Measurements from ENCODE around the gene SRRM4. TPM values are rescaled to one million over a fixed set of nuclear protein-coding genes. Genes with fewer than 3 reads are reported as not detected.

SRRM4 gene
- total and polyA plus RNA-seq, 12 donors: 0.11 to 4.3 (median 0.67) TPM; not detected in 3

DNA sequence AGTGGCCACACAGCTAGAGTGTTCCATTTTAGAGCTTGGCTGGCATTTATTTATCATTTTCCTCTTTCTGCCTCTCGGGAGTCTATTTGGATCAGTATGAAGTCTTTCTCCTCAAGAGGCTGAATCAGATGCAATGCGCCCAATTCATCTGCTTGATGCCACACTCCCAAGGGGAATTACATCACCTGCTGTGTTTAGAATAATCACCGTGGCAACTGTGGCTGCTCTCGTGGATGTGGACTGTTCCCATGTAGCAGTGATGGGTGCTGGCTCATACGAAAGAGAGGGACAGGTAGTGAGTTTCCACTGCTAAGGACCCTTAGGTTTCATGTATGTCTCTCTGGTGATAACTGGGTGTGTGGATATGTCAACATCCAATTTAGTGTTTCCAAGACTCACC is 70.7 kb downstream of the SRRM4 start:
- intact Hi-C loops (cut with DNase I): no loop called here
- TF ChIP-seq CTCF (IDR thresholded peaks at IDR 0.05) (no peak), POLR2A (IDR thresholded peaks at IDR 0.05) (no peak)
- WGBS, 4 donors: 72 to 75% (median 73%) methylated on average over 5 of the region's 5 CpGs
- no peaks in the 10 kb centered on the region for H3K4me1 ChIP-seq (replicated peaks in 1 of 2)
- no peak overlapping the region for H3K27ac ChIP-seq
- no peaks in the 10 kb centered on the region for H3K9me3 ChIP-seq (replicated peaks in 1 of 3)
- no peak for DNase-seq
- H3K4me3 ChIP-seq: no peak overlapping the region
- no peaks in the 10 kb centered on the region for H3K27me3 ChIP-seq
- no peaks in the 10 kb centered on the region for H3K36me3 ChIP-seq (replicated peaks in 1 of 2)

GRCh38 chr12:119055977-119056376 is 74.6 kb downstream of the SRRM4 start:
- Histone ChIP-seq H3K27ac (no peak overlapping the region), H3K4me1 (replicated peaks in 1 of 2) (no peaks in the 10 kb centered on the region), H3K4me3 (no peak overlapping the region), H3K36me3 (replicated peaks in 1 of 2) (no peaks in the 10 kb centered on the region), H3K27me3 (no peaks in the 10 kb centered on the region), H3K9me3 (replicated peaks in 1 of 3) (no peaks in the 10 kb centered on the region)
- TF ChIP-seq CTCF (IDR thresholded peaks at IDR 0.05) (no peak), POLR2A (IDR thresholded peaks at IDR 0.05) (no peak)
- DNase-seq: no peak
- 28 to 43% (median 34%) methylated on average over 3 of the region's 3 CpGs for WGBS, 4 donors
- intact Hi-C loops (cut with DNase I): no loop called here

GRCh38 chr12:119060847-119061796 is 79.8 kb downstream of the SRRM4 start:
- H3K36me3 ChIP-seq (replicated peaks in 1 of 2): no peaks in the 10 kb centered on the region
- no peak for TF ChIP-seq CTCF (IDR thresholded peaks at IDR 0.05)
- no peak for TF ChIP-seq POLR2A (IDR thresholded peaks at IDR 0.05)
- no peaks in the 10 kb centered on the region for H3K4me1 ChIP-seq (replicated peaks in 1 of 2)
- peak; percentile 36 to 73 (median 58) for DNase-seq
- 20 to 26% (median 22%) methylated on average over 16 of the region's 16 CpGs for WGBS, 4 donors
- H3K4me3 ChIP-seq: no peak overlapping the region
- H3K27ac ChIP-seq: no peak overlapping the region
- H3K27me3 ChIP-seq: no peaks in the 10 kb centered on the region
- H3K9me3 ChIP-seq (replicated peaks in 1 of 3): no peaks in the 10 kb centered on the region
- intact Hi-C loops (cut with DNase I): no loop called here

DNA sequence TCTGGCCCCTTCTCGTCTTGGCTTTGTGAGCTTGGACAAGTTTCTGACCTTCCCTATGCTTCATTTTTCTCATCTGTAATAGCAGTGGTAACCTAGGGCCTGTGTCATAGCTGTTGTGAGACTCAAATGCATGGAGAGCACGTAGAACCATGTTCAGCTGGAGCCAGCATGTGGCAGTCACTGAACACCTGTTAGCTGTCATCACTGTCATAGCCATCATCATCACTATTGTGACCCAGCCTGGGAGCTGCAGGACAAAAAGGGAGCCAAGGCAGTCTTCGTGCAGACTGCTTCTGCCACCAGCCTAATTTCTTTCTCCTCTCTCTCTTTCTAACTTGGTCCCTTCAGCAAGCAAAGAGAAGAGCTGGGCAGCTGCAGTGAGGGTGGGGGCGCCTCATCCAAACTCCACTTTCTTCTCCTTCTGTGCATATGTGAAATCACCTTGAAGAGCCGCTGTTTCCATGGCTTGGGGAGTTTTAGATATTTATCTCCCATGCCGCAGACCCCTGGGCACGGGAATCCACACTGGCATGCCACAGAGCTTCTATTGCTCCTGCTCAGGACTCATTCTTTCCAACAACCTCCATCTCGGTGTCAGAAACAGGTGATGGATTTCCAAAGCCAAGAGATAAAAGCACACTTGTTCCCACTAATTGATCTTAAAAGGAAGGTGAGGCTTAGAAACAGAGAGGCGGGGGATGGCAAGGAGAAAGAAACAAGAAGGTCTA is 87.0 kb downstream of the SRRM4 start:
- peak in 1 of 7 donors; percentile 72 for DNase-seq
- Histone ChIP-seq H3K27ac (no peak overlapping the region), H3K4me1 (replicated peaks in 1 of 2) (no peaks in the 10 kb centered on the region), H3K36me3 (replicated peaks in 1 of 2) (no peaks in the 10 kb centered on the region), H3K4me3 (no peak overlapping the region), H3K9me3 (replicated peaks in 1 of 3) (no peaks in the 10 kb centered on the region), H3K27me3 (no peaks in the 10 kb centered on the region)
- intact Hi-C loops (cut with DNase I): no loop called here
- TF ChIP-seq POLR2A (IDR thresholded peaks at IDR 0.05) (no peak), CTCF (IDR thresholded peaks at IDR 0.05) (no peak)
- 53 to 62% (median 57%) methylated on average over 8 to 9 of the region's 9 CpGs for WGBS, 4 donors
